ENCODE measurements around the gene CEP170.
"Not testable (repeated sequence)": the region's sequence is repeated elsewhere in the genome, so short reads cannot be mapped to it uniquely, and the experiment has no call there.

The CEP170 gene

DNA sequence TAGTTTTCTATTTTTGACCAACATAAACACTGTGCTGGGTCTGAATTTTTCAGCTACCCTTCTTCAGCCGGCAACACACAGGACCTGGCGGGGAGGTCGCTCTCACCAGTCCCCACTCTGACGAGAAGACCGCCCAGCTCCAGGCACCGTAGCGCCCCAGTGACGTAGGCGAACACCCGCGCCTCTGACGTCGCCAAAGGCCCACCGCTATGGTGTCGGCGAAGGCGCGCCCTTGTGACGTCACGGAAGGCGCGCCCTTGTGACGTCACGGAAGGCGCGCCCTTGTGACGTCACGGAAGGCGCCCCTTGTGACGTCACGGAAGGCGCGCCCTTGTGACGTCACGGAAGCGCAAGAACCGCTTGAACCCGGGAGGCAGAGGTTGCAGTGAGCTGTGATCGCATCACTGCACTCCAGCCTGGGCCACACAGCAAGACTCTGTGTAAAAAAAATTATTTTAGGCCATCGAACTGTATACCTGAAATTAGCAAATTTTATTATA, 153.5 kb downstream of the CEP170 start:
- peak overlapping the region; percentile 68 for H3K4me3 ChIP-seq (ENCODE audit: low read depth, low read length)

DNA sequence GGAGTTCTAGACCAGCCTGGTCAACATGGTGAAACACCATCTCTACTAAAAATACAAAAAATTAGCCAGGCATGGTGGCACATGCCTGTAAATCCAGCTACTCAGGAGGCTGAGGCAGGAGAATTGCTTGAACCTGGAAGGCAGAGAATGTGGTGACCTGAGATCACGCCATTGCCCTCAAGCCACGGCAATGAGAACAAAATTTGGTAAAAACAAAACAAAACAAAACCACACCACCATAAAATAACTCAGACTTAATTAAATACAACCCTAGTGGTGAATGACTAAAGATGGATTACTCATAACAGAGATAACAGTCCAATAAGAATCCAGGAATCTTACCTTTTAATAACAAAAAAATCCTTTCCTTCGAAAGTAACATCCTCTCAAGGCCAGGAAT, 167.7 kb downstream of the CEP170 start:
- H3K4me3 ChIP-seq (ENCODE audit: low read depth, low read length): not testable (repeated sequence)

All from GM12875 (cell line).